ENCODE measurements around the gene NRXN3. TPM values are rescaled to one million over a fixed set of nuclear protein-coding genes. Genes with fewer than 3 reads are reported as not detected.
A peak's percentile ranks its signal among the peaks of the same experiment; 100 is the strongest.

The NRXN3 gene
- total and polyA plus RNA-seq, 3 experiments from 2014 or later = not detected

DNA sequence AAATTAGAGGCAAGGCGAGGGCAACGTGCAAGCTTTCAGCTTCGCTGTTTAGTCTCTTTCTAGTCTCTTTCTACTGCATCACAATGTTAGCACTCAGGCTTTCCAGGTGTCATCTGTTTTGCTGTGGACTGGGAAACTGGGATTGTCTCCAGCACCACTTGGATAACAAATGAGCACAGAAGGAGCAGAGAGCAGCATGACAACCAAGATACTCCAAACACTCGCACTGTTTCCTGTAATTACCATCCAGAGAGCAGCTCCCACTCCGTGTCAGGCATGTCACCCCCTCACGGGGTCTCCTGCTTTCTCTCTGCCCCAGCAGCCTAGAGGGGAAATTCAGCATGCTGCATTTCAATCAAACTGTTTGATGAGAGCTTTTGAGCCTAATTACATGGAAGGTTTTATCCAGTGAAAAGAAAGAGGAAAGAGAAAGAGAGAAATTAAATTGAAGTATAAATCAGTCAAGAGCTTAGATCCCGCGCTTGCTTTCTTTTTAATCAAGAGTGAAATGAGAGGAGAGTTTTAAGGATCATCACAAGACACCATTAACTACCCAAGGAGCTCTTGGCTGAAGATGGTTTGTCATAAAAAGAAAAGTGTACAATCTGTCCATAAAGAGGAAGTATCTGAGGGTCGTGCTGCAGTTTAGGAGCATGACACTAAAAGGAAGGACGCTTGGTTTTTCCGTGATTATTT, 1123.5 kb downstream of the NRXN3 start:
- no peak overlapping the region for H3K27ac ChIP-seq (ENCODE audit: low read depth, low read length)
- H3K36me3 ChIP-seq (ENCODE audit: insufficient read depth, low read length) = no peaks in the 10 kb centered on the region
- no peak overlapping the region for H3K4me3 Mint-ChIP-seq
- H3K27ac Mint-ChIP-seq = no peak overlapping the region
- H3K36me3 Mint-ChIP-seq = no peaks in the 10 kb centered on the region
- H3K27me3 Mint-ChIP-seq = no peaks in the 10 kb centered on the region
- peaks cover 0 to 5% (median 0%) of the 10 kb centered on the region in 5 donors for H3K9me3 Mint-ChIP-seq
- H3K4me1 ChIP-seq (ENCODE audit: insufficient read depth, low read length) = no peaks in the 10 kb centered on the region
- no peak overlapping the region for H3K4me3 ChIP-seq (ENCODE audit: low read length)
- no peaks in the 10 kb centered on the region for H3K27me3 ChIP-seq (ENCODE audit: insufficient read depth, low read length, poor library complexity, severe bottlenecking)
- POLR2A ChIA-PET = no interaction called here
- H3K4me1 Mint-ChIP-seq = no peaks in the 10 kb centered on the region
- DNase-seq = no peak
- CTCF ChIA-PET = no interaction called here
- no peaks in the 10 kb centered on the region for H3K9me3 ChIP-seq (ENCODE audit: low read length)

DNA sequence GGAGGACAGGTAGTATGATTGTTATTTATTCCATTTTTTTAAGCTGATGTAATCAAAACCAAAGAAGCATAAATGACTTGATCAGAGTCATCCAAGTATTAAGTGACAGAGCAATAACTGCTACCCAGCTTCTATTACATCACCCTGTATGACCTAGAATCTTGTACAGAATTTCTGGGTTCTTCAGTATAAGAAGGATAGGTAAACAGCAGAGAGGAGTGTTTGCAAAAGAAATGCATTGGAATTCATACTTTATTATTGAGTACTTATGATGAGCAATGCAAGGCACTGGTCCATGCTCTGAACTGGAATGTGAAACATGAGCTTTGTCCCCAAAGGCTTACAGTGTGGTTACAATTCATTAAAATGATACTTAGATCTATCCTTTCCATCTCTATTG, 1124.3 kb downstream of the NRXN3 start:
- Mint-ChIP-seq H3K27me3 (no peaks in the 10 kb centered on the region), H3K4me3 (no peak overlapping the region), H3K4me1 (no peaks in the 10 kb centered on the region), H3K9me3 (peaks cover 0 to 5% (median 0%) of the 10 kb centered on the region in 5 donors), H3K27ac (no peak overlapping the region), H3K36me3 (no peaks in the 10 kb centered on the region)
- CTCF ChIA-PET = no interaction called here
- no peaks in the 10 kb centered on the region for H3K36me3 ChIP-seq (ENCODE audit: insufficient read depth, low read length)
- H3K27me3 ChIP-seq (ENCODE audit: insufficient read depth, low read length, poor library complexity, severe bottlenecking) = no peaks in the 10 kb centered on the region
- no peak for DNase-seq
- H3K9me3 ChIP-seq (ENCODE audit: low read length) = no peaks in the 10 kb centered on the region
- no peak overlapping the region for H3K4me3 ChIP-seq (ENCODE audit: low read length)
- no peak overlapping the region for H3K27ac ChIP-seq (ENCODE audit: low read depth, low read length)
- POLR2A ChIA-PET = no interaction called here
- no peaks in the 10 kb centered on the region for H3K4me1 ChIP-seq (ENCODE audit: insufficient read depth, low read length)

DNA sequence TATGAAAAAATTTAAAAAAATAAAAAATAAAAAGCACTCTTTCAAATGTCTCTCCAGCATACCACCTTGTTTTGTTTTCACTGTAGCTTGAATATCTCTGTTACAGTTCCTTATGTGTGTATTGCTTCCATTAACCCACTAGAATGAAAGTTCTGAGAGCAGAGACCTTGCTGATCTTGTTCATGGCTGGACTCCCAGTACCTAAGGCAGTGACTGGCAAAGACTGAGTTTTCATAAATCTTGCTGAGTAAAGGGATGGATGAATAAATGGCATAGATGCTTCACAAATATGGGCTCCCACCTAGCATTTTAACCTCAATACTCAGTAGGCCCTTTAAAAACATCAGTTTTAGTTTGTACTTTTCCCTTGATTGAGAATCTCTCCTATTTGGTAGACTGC, 1125.2 kb downstream of the NRXN3 start:
- Histone ChIP-seq H3K4me3 (ENCODE audit: low read length) (no peak overlapping the region), H3K27ac (ENCODE audit: low read depth, low read length) (no peak overlapping the region), H3K4me1 (ENCODE audit: insufficient read depth, low read length) (no peaks in the 10 kb centered on the region), H3K36me3 (ENCODE audit: insufficient read depth, low read length) (no peaks in the 10 kb centered on the region), H3K27me3 (ENCODE audit: insufficient read depth, low read length, poor library complexity, severe bottlenecking) (no peaks in the 10 kb centered on the region), H3K9me3 (ENCODE audit: low read length) (no peaks in the 10 kb centered on the region)
- peaks cover 0 to 5% (median 0%) of the 10 kb centered on the region in 5 donors for H3K9me3 Mint-ChIP-seq
- CTCF ChIA-PET = no interaction called here
- peak overlapping the region in 1 of 8 donors; percentile 12 for H3K27ac Mint-ChIP-seq
- DNase-seq = no peak
- H3K36me3 Mint-ChIP-seq = no peaks in the 10 kb centered on the region
- H3K27me3 Mint-ChIP-seq = no peaks in the 10 kb centered on the region
- POLR2A ChIA-PET = no interaction called here
- H3K4me3 Mint-ChIP-seq = no peak overlapping the region
- H3K4me1 Mint-ChIP-seq = no peaks in the 10 kb centered on the region

DNA sequence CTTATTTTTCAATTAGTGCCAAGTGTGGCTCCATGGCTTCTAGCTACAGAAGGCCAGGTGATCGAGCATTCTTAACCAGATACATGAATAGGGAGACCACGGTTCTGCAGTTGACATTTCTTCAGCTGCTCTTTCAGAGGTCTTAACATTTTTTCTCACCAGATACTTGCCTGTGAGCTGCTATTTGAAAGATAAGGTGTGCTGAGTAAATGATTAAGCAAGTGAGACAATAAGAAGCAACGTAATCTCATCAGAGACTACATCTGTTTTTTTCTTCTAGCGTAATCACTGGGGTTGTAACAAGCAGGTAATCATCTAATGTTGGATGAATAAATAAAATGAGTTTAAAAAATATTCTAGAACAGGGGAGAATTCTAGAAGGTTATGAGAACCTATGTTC, 1128.2 kb downstream of the NRXN3 start:
- Histone ChIP-seq H3K36me3 (ENCODE audit: insufficient read depth, low read length) (no peaks in the 10 kb centered on the region), H3K27me3 (ENCODE audit: insufficient read depth, low read length, poor library complexity, severe bottlenecking) (no peaks in the 10 kb centered on the region), H3K4me3 (ENCODE audit: low read length) (no peak overlapping the region), H3K9me3 (ENCODE audit: low read length) (no peaks in the 10 kb centered on the region), H3K4me1 (ENCODE audit: insufficient read depth, low read length) (no peaks in the 10 kb centered on the region), H3K27ac (ENCODE audit: low read depth, low read length) (no peak overlapping the region)
- H3K27ac Mint-ChIP-seq = no peak overlapping the region
- ChIA-PET POLR2A (no interaction called here), CTCF (no interaction called here)
- H3K9me3 Mint-ChIP-seq = peaks cover 2 to 5% (median 5%) of the 10 kb centered on the region in 5 donors
- no peaks in the 10 kb centered on the region for H3K36me3 Mint-ChIP-seq
- DNase-seq = no peak
- H3K4me3 Mint-ChIP-seq = no peak overlapping the region
- no peaks in the 10 kb centered on the region for H3K4me1 Mint-ChIP-seq
- no peaks in the 10 kb centered on the region for H3K27me3 Mint-ChIP-seq

DNA sequence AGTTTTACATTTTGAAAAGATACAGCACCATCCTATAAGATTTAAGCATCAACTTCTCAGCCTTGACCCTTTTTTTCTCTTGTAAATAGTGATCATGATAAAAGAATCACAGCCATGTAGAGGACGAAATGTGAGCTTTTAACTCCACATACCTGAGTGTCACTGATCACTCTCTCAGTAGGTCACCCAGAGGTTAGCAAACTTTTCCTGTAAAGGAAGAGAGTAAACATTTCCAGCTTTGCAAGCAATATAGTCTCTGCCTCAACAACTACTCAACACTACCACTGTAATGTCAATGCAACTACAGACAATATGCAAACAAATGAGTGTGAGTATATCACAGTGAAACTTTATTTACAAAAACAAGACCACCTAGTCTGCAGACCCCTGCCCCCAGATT, 1129.0 kb downstream of the NRXN3 start:
- ChIA-PET CTCF (no interaction called here), POLR2A (no interaction called here)
- H3K9me3 Mint-ChIP-seq = peaks cover 2 to 6% (median 2%) of the 10 kb centered on the region in 5 donors
- H3K4me3 Mint-ChIP-seq = no peak overlapping the region
- Histone ChIP-seq H3K4me1 (ENCODE audit: insufficient read depth, low read length) (no peaks in the 10 kb centered on the region), H3K36me3 (ENCODE audit: insufficient read depth, low read length) (no peaks in the 10 kb centered on the region), H3K27me3 (ENCODE audit: insufficient read depth, low read length, poor library complexity, severe bottlenecking) (no peaks in the 10 kb centered on the region), H3K27ac (ENCODE audit: low read depth, low read length) (no peak overlapping the region), H3K9me3 (ENCODE audit: low read length) (no peaks in the 10 kb centered on the region), H3K4me3 (ENCODE audit: low read length) (no peak overlapping the region)
- no peaks in the 10 kb centered on the region for H3K36me3 Mint-ChIP-seq
- no peak overlapping the region for H3K27ac Mint-ChIP-seq
- no peaks in the 10 kb centered on the region for H3K4me1 Mint-ChIP-seq
- DNase-seq = no peak
- no peaks in the 10 kb centered on the region for H3K27me3 Mint-ChIP-seq

DNA sequence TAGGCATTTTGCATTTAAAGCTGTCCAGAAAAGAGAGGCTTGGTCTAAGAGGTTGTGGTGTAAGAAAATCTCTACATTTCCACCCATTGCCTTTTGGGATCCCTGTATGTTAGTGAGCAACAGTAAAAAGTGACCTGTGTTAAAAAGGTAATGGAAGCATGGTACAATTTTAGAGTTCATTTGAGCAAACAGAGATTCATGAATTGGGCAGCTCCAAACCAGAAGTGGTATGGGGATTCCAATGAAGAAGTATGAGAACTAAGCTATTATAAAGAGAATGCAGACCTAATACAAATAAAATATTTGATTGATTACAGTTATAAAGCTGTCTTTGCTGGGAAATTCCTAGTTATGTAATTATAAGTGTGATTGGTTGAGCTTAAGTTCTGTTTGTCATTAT, 1134.1 kb downstream of the NRXN3 start:
- Mint-ChIP-seq H3K9me3 (peaks cover 2 to 14% (median 4%) of the 10 kb centered on the region in 5 donors), H3K27me3 (no peaks in the 10 kb centered on the region), H3K4me3 (no peak overlapping the region), H3K27ac (no peak overlapping the region), H3K4me1 (no peaks in the 10 kb centered on the region), H3K36me3 (no peaks in the 10 kb centered on the region)
- POLR2A ChIA-PET = no interaction called here
- no peaks in the 10 kb centered on the region for H3K4me1 ChIP-seq (ENCODE audit: insufficient read depth, low read length)
- H3K4me3 ChIP-seq (ENCODE audit: low read length) = no peak overlapping the region
- H3K9me3 ChIP-seq (ENCODE audit: low read length) = no peaks in the 10 kb centered on the region
- no peaks in the 10 kb centered on the region for H3K36me3 ChIP-seq (ENCODE audit: insufficient read depth, low read length)
- H3K27ac ChIP-seq (ENCODE audit: low read depth, low read length) = no peak overlapping the region
- no peaks in the 10 kb centered on the region for H3K27me3 ChIP-seq (ENCODE audit: insufficient read depth, low read length, poor library complexity, severe bottlenecking)
- CTCF ChIA-PET = no interaction called here
- no peak for DNase-seq

DNA sequence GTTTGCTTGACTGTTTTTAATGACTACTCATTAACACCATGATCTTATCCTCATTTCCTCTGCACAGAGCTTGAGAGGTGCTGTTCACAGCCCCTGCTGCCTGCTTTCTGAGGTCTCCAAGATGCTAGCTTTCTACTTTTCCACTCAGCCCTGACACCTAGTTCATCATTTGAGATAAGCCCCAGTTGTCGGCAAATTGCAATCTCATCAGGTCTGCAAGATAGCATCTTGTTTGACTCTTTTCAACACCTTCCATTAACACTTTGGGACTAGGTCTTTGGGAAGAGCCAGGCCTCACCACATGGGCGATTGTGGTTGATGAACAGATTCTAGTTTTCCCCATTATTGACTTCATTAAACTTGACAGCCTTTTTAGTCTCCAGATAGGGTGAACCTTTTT, 1136.4 kb downstream of the NRXN3 start:
- Mint-ChIP-seq H3K36me3 (no peaks in the 10 kb centered on the region), H3K4me3 (no peak overlapping the region), H3K9me3 (peaks cover 2 to 14% (median 2%) of the 10 kb centered on the region in 5 donors), H3K27ac (no peak overlapping the region), H3K4me1 (no peaks in the 10 kb centered on the region), H3K27me3 (no peaks in the 10 kb centered on the region)
- no peaks in the 10 kb centered on the region for H3K36me3 ChIP-seq (ENCODE audit: insufficient read depth, low read length)
- CTCF ChIA-PET = no interaction called here
- POLR2A ChIA-PET = no interaction called here
- no peaks in the 10 kb centered on the region for H3K9me3 ChIP-seq (ENCODE audit: low read length)
- H3K27me3 ChIP-seq (ENCODE audit: insufficient read depth, low read length, poor library complexity, severe bottlenecking) = no peaks in the 10 kb centered on the region
- no peak overlapping the region for H3K27ac ChIP-seq (ENCODE audit: low read depth, low read length)
- H3K4me3 ChIP-seq (ENCODE audit: low read length) = no peak overlapping the region
- DNase-seq = no peak
- H3K4me1 ChIP-seq (ENCODE audit: insufficient read depth, low read length) = no peaks in the 10 kb centered on the region

DNA sequence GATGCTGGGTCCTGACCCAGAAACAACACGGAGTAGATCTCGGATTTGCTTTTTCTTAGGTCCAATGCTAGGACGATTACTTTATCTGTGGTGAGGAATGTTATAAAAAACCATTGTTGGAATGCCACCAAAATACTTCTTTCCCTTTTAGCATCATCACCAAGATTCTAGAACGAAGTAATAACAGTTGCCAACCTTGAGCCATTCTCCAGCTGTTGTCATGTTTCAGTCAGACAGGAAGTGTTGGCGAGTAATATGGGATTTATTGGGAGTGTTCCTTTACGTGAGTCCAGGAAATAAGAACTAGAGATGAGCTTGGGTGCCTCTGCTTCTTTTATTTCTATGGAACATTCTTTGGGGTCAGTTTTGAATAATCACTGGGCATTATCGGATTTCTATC, 1148.2 kb downstream of the NRXN3 start:
- CTCF ChIA-PET = no interaction called here
- Histone ChIP-seq H3K27ac (ENCODE audit: low read depth, low read length) (no peak overlapping the region), H3K4me3 (ENCODE audit: low read length) (no peak overlapping the region), H3K4me1 (ENCODE audit: insufficient read depth, low read length) (no peaks in the 10 kb centered on the region), H3K9me3 (ENCODE audit: low read length) (no peaks in the 10 kb centered on the region), H3K27me3 (ENCODE audit: insufficient read depth, low read length, poor library complexity, severe bottlenecking) (no peaks in the 10 kb centered on the region), H3K36me3 (ENCODE audit: insufficient read depth, low read length) (no peaks in the 10 kb centered on the region)
- Mint-ChIP-seq H3K4me3 (no peak overlapping the region), H3K36me3 (no peaks in the 10 kb centered on the region), H3K9me3 (peaks cover 0 to 5% (median 4%) of the 10 kb centered on the region in 5 donors), H3K27ac (no peak overlapping the region), H3K4me1 (no peaks in the 10 kb centered on the region), H3K27me3 (no peaks in the 10 kb centered on the region)
- POLR2A ChIA-PET = no interaction called here
- DNase-seq = no peak

DNA sequence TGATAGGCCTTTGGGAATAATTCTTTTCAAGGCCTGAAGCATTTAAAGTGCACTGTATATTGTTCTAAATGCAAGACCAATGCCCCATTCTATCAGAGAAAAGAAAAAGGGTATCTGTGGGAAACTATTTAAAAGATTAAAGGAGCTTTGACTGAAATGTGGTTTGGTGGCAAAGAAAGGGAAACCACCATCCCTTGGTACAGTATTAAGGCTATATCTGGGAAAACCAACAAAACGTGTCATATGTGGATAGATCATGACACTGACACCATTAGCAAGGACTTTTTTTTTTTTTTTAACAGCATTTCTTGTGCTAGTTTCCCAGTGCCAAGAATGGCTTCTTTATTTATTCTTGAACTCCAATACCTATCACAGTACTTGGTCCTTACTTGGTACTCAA, 1150.4 kb downstream of the NRXN3 start:
- no peaks in the 10 kb centered on the region for H3K4me1 ChIP-seq (ENCODE audit: insufficient read depth, low read length)
- H3K4me3 Mint-ChIP-seq = no peak overlapping the region
- ChIA-PET CTCF (no interaction called here), POLR2A (no interaction called here)
- H3K36me3 Mint-ChIP-seq = no peaks in the 10 kb centered on the region
- H3K27me3 Mint-ChIP-seq = no peaks in the 10 kb centered on the region
- peaks cover 0 to 5% (median 2%) of the 10 kb centered on the region in 5 donors for H3K9me3 Mint-ChIP-seq
- H3K27me3 ChIP-seq (ENCODE audit: insufficient read depth, low read length, poor library complexity, severe bottlenecking) = no peaks in the 10 kb centered on the region
- H3K36me3 ChIP-seq (ENCODE audit: insufficient read depth, low read length) = no peaks in the 10 kb centered on the region
- H3K4me1 Mint-ChIP-seq = no peaks in the 10 kb centered on the region
- peak overlapping the region in 1 of 8 donors; percentile 8 for H3K27ac Mint-ChIP-seq
- H3K9me3 ChIP-seq (ENCODE audit: low read length) = no peaks in the 10 kb centered on the region
- DNase-seq = no peak
- no peak overlapping the region for H3K4me3 ChIP-seq (ENCODE audit: low read length)
- H3K27ac ChIP-seq (ENCODE audit: low read depth, low read length) = no peak overlapping the region

Measured in CD8-positive, alpha-beta memory T cell (primary cell).